A673 (cell line): ENCODE data around the gene SORCS3. TPM values are rescaled to one million over a fixed set of nuclear protein-coding genes. Genes with fewer than 3 reads are reported as not detected.

Source experiments
- BruUV-seq: library from RNA; stranded (reverse); fragments of 400-500 nt; replicated peaks from 2 replicates; lab custom pipeline; 2021; lab: Mats Ljungman, UMichigan
- CTCF ChIA-PET: fragments of 300-600 bp; sonication (Branson Sonifier 250); formaldehyde crosslinking; loops from one replicate; lab custom pipeline; 2022; ENCODE audit warnings: antibody characterized with exemption; lab: Charles Lee
- POLR2A ChIA-PET: fragments of 300-600 bp; sonication (Branson Sonifier 250); formaldehyde crosslinking; loops from one replicate; lab custom pipeline; 2022; ENCODE audit warnings: antibody characterized with exemption; ENCODE audit not compliant: low non-redundant PET; lab: Charles Lee
- DNase-seq: peaks from one replicate; pipeline ENCODE4 v3.0.0-alpha.2; 2015; ENCODE audit warnings: low spot score
- H3K27ac ChIP-seq: fragments of 200-600 bp; sonication (generic); 2 replicates; pipeline ENCODE4 v1.5.1; 2016; ENCODE audit warnings: mixed run types, low read depth, mild to moderate bottlenecking, mixed read lengths, antibody characterized with exemption, low read length; ENCODE audit not compliant: poor library complexity, severe bottlenecking
- H3K27me3 ChIP-seq: fragments of 200-600 bp; sonication (generic); replicated peaks from 2 replicates; pipeline ENCODE4 v1.6.1; 2017; ENCODE audit warnings: mixed run types, low read depth, mild to moderate bottlenecking, mixed read lengths, antibody characterized with exemption, low read length; ENCODE audit not compliant: insufficient read depth, poor library complexity
- H3K36me3 ChIP-seq: fragments of 200-600 bp; sonication (generic); 2 replicates; pipeline ENCODE4 v1.6.1; 2016; ENCODE audit warnings: mixed run types, mild to moderate bottlenecking, mixed read lengths, antibody characterized with exemption, low read length; ENCODE audit not compliant: insufficient read depth, poor library complexity, severe bottlenecking
- H3K4me1 ChIP-seq: fragments of 200-600 bp; sonication (generic); 2 replicates; pipeline ENCODE4 v1.6.1; 2017; ENCODE audit warnings: mixed run types, mild to moderate bottlenecking, mixed read lengths, antibody characterized with exemption, low read length; ENCODE audit not compliant: insufficient read depth, poor library complexity, severe bottlenecking
- H3K4me3 ChIP-seq: fragments of 200-600 bp; sonication (generic); 2 replicates; pipeline ENCODE4 v1.5.1; 2016; ENCODE audit warnings: low read depth, mixed run types, mild to moderate bottlenecking, mixed read lengths, low read length; ENCODE audit not compliant: poor library complexity, severe bottlenecking
- H3K9me3 ChIP-seq: fragments of 200-600 bp; sonication (generic); 2 replicates; pipeline ENCODE4 v1.6.1; 2016; ENCODE audit warnings: mixed run types, low read depth, mild to moderate bottlenecking, mixed read lengths, antibody characterized with exemption, low read length; ENCODE audit not compliant: poor library complexity, severe bottlenecking
- EZH2 ChIP-seq: fragments of 200-600 bp; sonication (generic); IDR thresholded peaks from 2 replicates; pipeline ENCODE4 v1.6.1; 2017; ENCODE audit warnings: borderline replicate concordance, low read depth, mild to moderate bottlenecking, mixed read lengths, antibody characterized with exemption, low read length; ENCODE audit not compliant: poor library complexity, severe bottlenecking
- intact Hi-C: fragments of 100-400 bp; cut with micrococcal nuclease; formaldehyde crosslinking; loops from one replicate; pipeline ENCODE4 v1.10.0; 2022; ENCODE audit not compliant: unreplicated experiment
- total RNA-seq: library from RNA; stranded (reverse); gene quantifications from 2 replicates; pipeline ENCODE4 v1.2.3, GENCODE V29; 2021
- TF ChIP-seq, protein P1 (sequence below): fragments of 300-800, 200-600 bp; sonication (generic); conservative IDR thresholded peaks from 2 replicates; pipeline ENCODE4 v1.5.1; 2017; ENCODE audit warnings: low read depth, mild to moderate bottlenecking, antibody characterized with exemption, low read length, moderate library complexity, mixed read lengths

SORCS3 gene
- total RNA-seq, 1 experiment from 2014 or later, result not detected

DNA sequence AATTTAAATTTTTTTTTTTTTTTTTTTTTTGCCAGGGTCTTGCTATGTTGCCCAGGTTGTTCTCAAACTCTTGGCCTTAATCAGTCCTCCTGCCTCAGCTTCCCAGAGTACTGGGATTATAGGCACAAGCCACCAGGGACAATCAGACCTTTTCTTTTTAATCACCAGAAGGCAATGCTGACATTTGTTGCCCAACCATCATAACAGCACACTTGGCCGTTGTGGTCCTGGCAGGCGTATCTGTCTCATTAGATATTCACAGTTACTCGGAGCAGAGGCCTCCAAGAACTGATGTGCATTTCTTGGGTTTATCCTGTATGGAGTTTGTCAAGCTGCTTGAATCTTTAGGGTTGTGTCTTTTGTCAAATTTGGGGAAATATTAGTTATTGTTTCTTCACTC is 100.0 kb downstream of the SORCS3 start:
- CTCF ChIA-PET, result interaction anchor here (0.6 kb wide), 1 partner anchor 22 kb away, joined by 17 read pairs; no protein-coding TSS in a partner anchor
- Histone ChIP-seq H3K27ac (no peak overlapping the region), H3K27me3 (peaks cover 9% of the 10 kb centered on the region), H3K9me3 (no peaks in the 10 kb centered on the region), H3K36me3 (no peaks in the 10 kb centered on the region), H3K4me3 (no peak overlapping the region), H3K4me1 (no peaks in the 10 kb centered on the region)
- POLR2A ChIA-PET, result no interaction called here
- DNase-seq, result no peak
- BruUV-seq, result no TSS peak
- TF ChIP-seq, protein P1, sequence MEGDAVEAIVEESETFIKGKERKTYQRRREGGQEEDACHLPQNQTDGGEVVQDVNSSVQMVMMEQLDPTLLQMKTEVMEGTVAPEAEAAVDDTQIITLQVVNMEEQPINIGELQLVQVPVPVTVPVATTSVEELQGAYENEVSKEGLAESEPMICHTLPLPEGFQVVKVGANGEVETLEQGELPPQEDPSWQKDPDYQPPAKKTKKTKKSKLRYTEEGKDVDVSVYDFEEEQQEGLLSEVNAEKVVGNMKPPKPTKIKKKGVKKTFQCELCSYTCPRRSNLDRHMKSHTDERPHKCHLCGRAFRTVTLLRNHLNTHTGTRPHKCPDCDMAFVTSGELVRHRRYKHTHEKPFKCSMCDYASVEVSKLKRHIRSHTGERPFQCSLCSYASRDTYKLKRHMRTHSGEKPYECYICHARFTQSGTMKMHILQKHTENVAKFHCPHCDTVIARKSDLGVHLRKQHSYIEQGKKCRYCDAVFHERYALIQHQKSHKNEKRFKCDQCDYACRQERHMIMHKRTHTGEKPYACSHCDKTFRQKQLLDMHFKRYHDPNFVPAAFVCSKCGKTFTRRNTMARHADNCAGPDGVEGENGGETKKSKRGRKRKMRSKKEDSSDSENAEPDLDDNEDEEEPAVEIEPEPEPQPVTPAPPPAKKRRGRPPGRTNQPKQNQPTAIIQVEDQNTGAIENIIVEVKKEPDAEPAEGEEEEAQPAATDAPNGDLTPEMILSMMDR, result no peak
- no peak for TF ChIP-seq EZH2
- intact Hi-C loops, result no loop called here

DNA sequence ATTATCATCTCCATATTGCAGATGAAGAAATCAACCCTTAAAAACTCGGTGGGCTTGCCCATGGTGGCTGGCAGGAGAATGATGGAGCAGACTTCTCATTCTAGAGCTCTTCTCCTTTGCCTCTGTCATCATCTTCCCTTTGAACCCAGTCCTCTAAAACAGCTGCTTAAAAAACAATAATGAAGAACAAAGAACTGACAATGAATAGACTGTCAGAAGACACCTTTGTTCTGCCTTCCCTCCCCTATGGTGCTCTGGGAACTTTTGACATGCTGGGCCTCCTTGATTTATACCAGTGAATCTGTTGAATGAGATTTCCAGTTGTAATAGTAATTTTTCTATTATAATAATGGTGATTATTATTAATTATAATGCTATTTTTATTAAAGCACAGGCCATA is 103.0 kb downstream of the SORCS3 start:
- Histone ChIP-seq H3K4me3 (no peak overlapping the region), H3K27ac (no peak overlapping the region), H3K9me3 (no peaks in the 10 kb centered on the region), H3K4me1 (no peaks in the 10 kb centered on the region), H3K36me3 (no peaks in the 10 kb centered on the region), H3K27me3 (no peaks in the 10 kb centered on the region)
- no peak for DNase-seq
- intact Hi-C loops, result no loop called here
- ChIA-PET CTCF (no interaction called here), POLR2A (no interaction called here)
- TF ChIP-seq, protein P1, result no peak
- no peak for TF ChIP-seq EZH2
- BruUV-seq, result no TSS peak

DNA sequence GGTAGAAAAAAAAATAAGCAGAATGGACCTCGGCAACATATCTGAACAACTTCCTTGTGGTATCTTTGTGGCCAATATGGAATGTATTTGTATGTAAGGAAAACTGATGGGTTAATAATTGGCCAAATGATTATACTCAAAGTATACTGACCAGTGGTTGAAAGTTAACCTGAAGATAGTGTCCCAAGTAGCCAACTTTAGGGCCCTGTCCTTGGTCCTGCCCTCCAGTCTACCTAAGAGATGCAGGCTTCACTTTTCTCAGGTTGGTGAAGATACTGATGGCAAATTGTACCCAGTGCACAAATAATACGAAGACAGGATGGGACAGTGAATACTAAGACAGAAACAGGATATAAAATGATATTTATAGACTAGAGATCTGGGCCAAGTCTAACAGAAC is 109.2 kb downstream of the SORCS3 start:
- H3K9me3 ChIP-seq, result no peaks in the 10 kb centered on the region
- no peaks in the 10 kb centered on the region for H3K4me1 ChIP-seq
- H3K36me3 ChIP-seq, result no peaks in the 10 kb centered on the region
- no TSS peak for BruUV-seq
- no peak overlapping the region for H3K27ac ChIP-seq
- ChIA-PET POLR2A (no interaction called here), CTCF (no interaction called here)
- H3K27me3 ChIP-seq, result peaks cover 3% of the 10 kb centered on the region
- no peak overlapping the region for H3K4me3 ChIP-seq
- TF ChIP-seq, protein P1, result no peak
- no peak for TF ChIP-seq EZH2
- intact Hi-C loops, result no loop called here
- DNase-seq, result no peak
